GM20431 (cell line): Measurements from ENCODE around the gene IPCEF1.

Experiments
- in situ Hi-C: fragments of 300-500 bp; cut with MseI, MboI; formaldehyde crosslinking; loops from one replicate; pipeline ENCODE4 v1.15.0; 2020; ENCODE audit warnings: low sequenced_read_pairs; ENCODE audit not compliant: unreplicated experiment

IPCEF1 gene

DNA sequence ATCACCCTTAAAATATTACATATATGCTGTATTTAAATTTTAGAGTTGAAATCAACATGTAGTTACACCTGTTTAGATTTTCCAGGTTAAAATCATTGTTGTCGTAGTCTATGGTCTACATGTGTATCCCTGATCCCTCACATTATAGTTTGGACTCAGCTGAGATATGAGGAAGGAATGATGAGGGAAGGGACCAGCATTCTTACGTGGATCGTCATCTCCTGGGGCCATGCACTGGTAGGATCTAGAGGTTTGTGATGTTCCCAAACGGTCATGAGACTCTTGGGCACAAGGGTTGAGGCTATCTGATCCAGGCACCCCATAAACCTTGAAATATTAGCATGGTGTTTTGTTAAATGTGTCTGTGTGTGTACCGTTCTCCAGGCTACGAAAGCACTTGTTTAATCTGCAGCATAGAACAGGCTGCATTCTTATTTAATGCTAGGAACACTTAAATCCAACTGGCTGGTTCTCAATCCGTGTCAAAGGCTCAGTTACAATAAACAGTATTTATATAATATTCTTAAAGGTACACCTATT is 55.4 kb downstream of the IPCEF1 start:
- in situ Hi-C loops = no loop called here

GRCh38 chr6:154298297-154298696 is 58.3 kb downstream of the IPCEF1 start:
- in situ Hi-C loops = no loop called here

GRCh38 chr6:154297721-154298120 is 58.9 kb downstream of the IPCEF1 start:
- in situ Hi-C loops = no loop called here

DNA sequence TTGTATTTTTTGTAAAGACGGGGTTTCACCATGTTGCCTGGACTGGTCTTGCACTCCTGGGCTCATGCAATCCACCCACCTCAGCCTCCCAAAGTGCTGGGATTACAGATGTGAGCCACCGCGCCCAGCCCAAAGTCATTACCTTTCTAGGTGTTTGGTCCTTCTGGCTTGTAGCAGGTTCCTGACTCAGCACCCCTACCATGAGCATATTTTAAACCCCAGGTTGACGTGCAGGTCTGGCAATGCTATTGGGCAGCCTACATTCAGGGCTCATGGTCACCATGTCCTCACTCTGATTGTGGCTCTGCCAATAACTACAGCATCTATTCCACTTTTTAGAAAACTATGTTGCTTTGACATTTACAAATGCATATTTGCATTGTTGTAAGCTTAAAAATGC is 59.4 kb downstream of the IPCEF1 start:
- in situ Hi-C loops = no loop called here

GRCh38 chr6:154295733-154296132 is 60.9 kb downstream of the IPCEF1 start:
- in situ Hi-C loops = no loop called here

DNA sequence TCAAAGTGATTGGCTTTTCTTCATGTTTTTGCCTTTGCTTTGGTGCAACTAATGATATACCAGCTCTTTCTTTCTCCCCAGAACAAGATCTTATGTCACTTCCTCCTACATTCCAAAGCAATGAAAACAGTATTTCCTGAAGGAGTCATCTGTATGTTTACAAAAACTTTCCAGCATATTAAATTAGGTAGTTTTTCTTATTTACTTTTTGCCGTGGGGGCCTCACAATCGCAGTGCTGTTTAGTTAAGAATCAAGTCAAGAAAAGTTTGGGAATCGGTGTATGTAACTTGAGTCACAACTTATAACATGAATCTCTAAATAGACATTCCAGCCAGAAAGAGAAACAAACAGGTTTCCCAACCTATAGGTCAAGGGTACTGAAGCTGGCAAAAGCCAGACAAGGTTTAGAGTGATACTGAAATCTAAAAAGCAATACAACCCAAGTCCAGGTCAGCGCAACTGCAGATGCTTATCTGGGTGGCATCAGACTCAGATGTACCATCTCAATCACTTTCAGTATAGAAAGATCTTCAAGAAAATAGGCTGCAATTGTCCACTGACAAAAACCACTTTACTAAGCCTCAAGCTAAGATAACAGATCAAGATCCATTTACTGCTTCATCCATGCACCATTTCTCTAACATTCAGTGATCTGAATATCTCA is 63.6 kb downstream of the IPCEF1 start:
- in situ Hi-C loops = no loop called here

GRCh38 chr6:154292066-154292465 is 64.5 kb downstream of the IPCEF1 start:
- in situ Hi-C loops = no loop called here

DNA sequence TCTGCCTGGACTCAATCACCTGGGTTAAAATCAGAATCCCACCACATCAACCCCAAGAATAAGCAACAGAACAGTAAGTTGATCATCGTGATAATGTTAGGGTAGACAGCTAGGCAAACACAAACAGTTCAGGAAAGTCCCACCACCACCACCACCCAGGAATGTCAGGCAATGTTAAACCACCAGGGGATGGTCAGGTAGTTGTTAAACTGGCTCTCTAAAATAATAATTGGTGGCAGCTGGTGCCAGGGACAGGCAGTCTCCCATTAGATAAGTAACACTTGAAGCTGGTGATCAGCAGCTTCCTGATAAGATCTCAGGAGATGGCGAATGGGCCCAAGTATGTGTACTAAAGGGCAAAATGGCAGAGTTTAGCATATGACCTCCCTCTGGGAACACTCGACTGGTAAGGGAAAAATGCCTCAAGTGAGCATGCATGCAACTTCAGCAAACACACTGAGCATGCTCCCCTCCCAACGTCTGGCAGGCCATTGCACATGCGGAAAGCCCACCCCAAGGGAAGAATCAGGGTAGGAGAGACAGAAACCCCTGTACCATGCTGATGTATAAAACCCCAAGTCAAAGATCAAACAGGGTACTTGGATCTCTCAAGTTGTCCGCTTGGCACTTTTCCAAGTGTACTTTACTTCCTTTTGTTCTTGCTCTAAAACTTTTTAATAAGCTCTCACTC is 66.6 kb downstream of the IPCEF1 start:
- in situ Hi-C loops = no loop called here

GRCh38 chr6:154285826-154286225 is 70.8 kb downstream of the IPCEF1 start:
- in situ Hi-C loops = no loop called here

- in situ Hi-C loops = no loop called here
Measured at GRCh38 chr6:154284313-154284853, 72.2 kb downstream of the IPCEF1 start.

GRCh38 chr6:154280521-154280920 is 76.1 kb downstream of the IPCEF1 start:
- in situ Hi-C loops = no loop called here

DNA sequence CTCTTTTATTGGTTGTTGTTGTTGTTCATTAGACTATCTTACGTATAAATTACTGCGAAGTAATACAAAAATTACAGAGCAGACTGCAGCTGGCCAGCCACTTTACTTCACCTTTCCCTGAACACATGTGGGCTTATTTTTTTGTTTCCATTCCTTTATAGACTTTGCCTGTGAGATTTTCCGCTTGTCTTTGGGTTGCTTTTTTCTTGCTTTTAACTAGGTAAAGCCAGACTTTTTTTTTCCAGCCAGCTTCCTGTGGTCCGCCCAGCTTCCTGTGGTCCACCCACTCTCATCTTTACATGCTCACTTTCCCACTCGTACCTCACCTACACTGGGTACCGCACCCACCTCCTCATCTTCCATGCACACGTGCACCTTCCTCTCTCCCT is 79.0 kb downstream of the IPCEF1 start:
- in situ Hi-C loops = no loop called here

DNA sequence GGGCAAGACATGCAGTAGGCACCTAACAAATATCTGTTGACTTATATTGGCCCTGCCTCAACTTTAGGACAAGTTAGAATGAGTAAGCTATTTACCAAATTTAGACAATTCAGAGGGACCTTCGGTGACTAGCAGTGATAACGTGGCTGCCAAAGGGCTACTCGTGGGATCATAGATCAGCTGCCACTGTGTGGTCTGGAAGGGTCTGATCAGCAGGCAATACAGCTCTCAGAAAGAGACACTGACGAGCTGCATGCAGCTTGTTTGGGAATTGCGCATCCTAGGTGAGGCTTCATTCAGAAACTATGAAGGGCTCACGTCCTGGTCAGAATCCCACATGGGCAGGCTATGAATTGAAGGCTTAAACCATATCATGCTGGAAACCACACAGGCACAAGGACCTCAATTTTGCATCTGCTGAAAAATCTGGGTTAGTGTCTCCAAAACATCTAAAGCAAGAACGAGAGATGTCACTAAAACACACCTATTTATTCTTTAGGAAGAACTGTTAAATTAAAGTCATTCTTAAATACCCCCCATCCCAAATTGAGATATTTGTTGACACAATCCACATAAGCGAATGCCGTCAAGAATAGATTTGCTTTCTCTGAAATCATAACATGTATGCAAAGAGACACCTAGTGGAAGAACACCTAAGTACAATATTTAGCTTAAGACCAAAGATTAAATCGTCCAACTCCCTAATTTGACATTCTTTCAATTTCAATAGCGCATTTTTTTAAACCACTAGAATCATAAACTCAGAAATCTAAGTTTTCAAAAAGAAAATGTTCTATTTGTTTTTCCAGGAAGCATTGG is 79.6 kb downstream of the IPCEF1 start:
- in situ Hi-C loops = no loop called here

DNA sequence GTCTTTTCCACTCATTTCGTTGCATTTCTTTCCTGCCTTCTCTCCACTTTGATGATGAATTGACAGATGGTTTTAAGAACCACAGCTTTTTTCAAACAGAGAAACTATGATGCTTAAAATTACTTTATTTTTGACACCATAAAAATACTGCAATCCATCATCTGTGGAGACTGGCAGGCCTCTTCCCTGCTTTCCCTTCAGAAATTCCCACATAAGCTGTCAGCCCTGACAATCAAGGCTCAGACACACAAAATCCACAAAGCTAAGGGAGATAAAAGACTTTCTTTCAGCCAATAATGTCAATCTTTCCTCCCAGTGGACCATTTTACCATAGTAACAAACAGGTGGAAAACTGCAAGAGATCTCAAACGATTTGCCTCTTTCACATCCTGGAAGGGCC is 82.4 kb downstream of the IPCEF1 start:
- in situ Hi-C loops = no loop called here

DNA sequence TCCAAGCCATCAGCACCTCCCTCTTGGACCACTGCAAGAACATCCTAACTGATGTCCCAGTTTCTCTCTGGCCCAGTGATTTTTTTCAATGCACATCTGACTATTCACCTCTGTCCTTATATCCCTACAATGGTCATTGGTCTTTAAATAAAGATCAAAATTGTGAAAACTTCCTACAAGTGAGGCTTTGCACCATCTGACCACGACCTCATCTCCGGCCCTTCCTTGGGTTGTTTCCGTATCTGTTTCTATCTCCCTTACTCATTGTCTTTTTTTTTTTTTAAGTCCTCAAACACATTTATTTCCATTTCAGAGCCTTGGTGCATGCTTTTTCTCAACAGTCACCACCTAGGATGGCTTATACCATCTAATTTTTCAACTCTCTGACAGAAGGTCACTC is 88.1 kb downstream of the IPCEF1 start:
- in situ Hi-C loops = loop anchor here (10.0 kb wide), 1 partner anchor 114 kb away; no protein-coding TSS in a partner anchor

GRCh38 chr6:154267508-154268106 is 89.0 kb downstream of the IPCEF1 start:
- in situ Hi-C loops = loop anchor here (10.0 kb wide), 1 partner anchor 113 kb away; no protein-coding TSS in a partner anchor

GRCh38 chr6:154266560-154267099 is 90.0 kb downstream of the IPCEF1 start:
- in situ Hi-C loops = loop anchor here (10.0 kb wide), 1 partner anchor 112 kb away; no protein-coding TSS in a partner anchor

- in situ Hi-C loops = loop anchor here (10.0 kb wide), 1 partner anchor 107 kb away; no protein-coding TSS in a partner anchor
Measured at GRCh38 chr6:154261688-154262397, 94.8 kb downstream of the IPCEF1 start.
